Measurements from ENCODE around the gene MYO3B. TPM values are rescaled to one million over a fixed set of nuclear protein-coding genes. Genes with fewer than 3 reads are reported as not detected.
A peak's percentile ranks its signal among the peaks of the same experiment; 100 is the strongest.

The MYO3B gene
- total RNA-seq, 1 donor, result 0.09 TPM

DNA sequence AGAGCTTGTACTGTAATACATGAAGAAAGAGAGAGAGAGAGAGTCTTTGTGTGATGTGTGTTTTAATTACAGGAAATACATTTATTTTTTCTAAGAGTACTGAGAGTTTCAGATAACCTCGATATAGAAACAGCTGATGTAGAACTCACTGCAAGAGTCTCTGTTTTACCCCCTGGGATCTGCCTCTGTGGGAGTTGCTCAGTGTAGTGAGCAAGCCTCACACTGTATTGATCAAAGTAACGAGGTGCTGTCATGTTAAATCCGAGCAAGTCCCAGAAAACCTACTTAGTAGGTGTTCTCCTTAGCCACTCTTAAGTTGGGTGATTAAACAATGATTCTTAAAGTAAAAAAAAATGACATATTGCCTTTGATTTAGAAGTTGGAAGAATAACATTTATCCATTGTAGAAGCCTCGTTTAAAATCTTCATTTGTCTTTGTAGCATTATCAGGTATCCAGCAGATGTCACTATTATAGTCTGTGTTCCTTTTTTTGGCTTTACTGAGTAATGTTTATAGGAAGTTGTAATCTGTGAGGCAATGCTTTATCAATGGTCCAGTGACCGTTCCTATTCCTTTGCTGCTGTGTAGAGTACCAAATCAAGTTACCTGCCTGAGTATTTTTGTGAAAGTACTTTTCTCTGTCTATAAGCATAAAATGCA, 219.0 kb downstream of the MYO3B start:
- peak; percentile 8 for DNase-seq (ENCODE audit: low read depth)
- H3K4me3 ChIP-seq (ENCODE audit: low read depth, low read length), result no peak overlapping the region
- TF ChIP-seq, protein P1, sequence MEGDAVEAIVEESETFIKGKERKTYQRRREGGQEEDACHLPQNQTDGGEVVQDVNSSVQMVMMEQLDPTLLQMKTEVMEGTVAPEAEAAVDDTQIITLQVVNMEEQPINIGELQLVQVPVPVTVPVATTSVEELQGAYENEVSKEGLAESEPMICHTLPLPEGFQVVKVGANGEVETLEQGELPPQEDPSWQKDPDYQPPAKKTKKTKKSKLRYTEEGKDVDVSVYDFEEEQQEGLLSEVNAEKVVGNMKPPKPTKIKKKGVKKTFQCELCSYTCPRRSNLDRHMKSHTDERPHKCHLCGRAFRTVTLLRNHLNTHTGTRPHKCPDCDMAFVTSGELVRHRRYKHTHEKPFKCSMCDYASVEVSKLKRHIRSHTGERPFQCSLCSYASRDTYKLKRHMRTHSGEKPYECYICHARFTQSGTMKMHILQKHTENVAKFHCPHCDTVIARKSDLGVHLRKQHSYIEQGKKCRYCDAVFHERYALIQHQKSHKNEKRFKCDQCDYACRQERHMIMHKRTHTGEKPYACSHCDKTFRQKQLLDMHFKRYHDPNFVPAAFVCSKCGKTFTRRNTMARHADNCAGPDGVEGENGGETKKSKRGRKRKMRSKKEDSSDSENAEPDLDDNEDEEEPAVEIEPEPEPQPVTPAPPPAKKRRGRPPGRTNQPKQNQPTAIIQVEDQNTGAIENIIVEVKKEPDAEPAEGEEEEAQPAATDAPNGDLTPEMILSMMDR (IDR thresholded peaks at IDR 0.05; ENCODE audit: insufficient read depth, low read length), result peak; percentile 11

DNA sequence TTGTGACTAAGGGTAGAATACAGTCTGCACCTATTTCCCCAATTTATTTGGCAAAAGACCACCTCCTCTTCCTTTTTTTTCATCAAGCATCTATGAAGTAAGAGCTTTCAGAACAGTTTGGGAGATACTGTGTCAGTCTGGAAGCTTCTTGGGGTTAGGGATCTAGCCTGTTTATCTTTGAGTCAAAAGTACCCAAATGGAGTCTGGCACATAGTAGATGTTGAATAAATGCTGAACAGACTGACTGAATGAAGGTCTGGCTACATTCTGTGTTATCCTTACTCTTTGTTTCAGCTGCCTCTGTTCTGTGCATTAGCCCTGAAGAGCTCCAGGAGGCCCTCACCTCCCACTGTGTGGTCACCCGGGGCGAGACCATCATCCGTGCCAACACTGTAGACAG, 223.2 kb downstream of the MYO3B start:
- no peak for DNase-seq (ENCODE audit: low read depth)
- H3K4me3 ChIP-seq (ENCODE audit: low read depth, low read length), result no peak overlapping the region
- TF ChIP-seq, protein P1 (IDR thresholded peaks at IDR 0.05; ENCODE audit: insufficient read depth, low read length), result no peak

GRCh38 chr2:170404846-170405245, 226.9 kb downstream of the MYO3B start:
- no peak overlapping the region for H3K4me3 ChIP-seq (ENCODE audit: low read depth, low read length)
- no peak for DNase-seq (ENCODE audit: low read depth)
- TF ChIP-seq, protein P1 (IDR thresholded peaks at IDR 0.05; ENCODE audit: insufficient read depth, low read length), result no peak

- TF ChIP-seq, protein P1 (IDR thresholded peaks at IDR 0.05; ENCODE audit: insufficient read depth, low read length), result no peak
These were observed 227.4 kb downstream of the MYO3B start for GRCh38 chr2:170405326-170405725.

GRCh38 chr2:170408461-170409163, 230.7 kb downstream of the MYO3B start:
- no peak for DNase-seq (ENCODE audit: low read depth)
- TF ChIP-seq, protein P1 (IDR thresholded peaks at IDR 0.05; ENCODE audit: insufficient read depth, low read length), result no peak
- H3K4me3 ChIP-seq (ENCODE audit: low read depth, low read length), result no peak overlapping the region

More at GRCh38 chr2:170405326-170405725, 227.4 kb downstream of the MYO3B start:
- no peak overlapping the region for H3K4me3 ChIP-seq (ENCODE audit: low read depth, low read length)
- DNase-seq (ENCODE audit: low read depth), result no peak

DNA sequence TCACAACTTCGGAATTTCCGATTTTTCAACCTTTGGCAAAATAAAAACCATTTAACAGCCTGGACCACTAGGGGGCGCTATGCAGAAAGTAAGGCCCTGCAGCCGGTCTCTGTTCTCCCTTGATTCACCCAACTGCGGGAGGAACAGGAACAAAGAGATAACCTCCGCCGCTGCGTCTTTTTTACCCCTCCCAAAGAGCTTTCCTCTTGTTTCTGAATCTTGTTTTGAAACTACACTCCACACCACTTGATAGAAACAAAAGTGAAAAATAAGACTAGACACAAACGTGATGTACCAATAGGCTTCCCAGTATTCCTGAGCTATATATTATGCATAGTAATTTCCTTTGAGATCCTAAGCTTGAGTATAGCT, 231.2 kb downstream of the MYO3B start:
- DNase-seq (ENCODE audit: low read depth), result peak; percentile 76
- H3K4me3 ChIP-seq (ENCODE audit: low read depth, low read length), result peak overlapping the region; percentile 19
- TF ChIP-seq, protein P1 (IDR thresholded peaks at IDR 0.05; ENCODE audit: insufficient read depth, low read length), result peak; percentile 75

All from fibroblast of the aortic adventitia (primary cell).